Rectal smooth muscle tissue (tissue), 1 donor: Measurements from ENCODE around the gene PRKCD.

Experiments used
- H3K27ac ChIP-seq: one replicate; pipeline ENCODE4 v1.7.0; 2013; ENCODE audit warnings: low read depth, low read length, inconsistent platforms
- H3K27me3 ChIP-seq: one replicate; pipeline ENCODE4 v1.7.0; 2013; ENCODE audit warnings: low read length; ENCODE audit not compliant: control insufficient read depth, insufficient read depth
- H3K36me3 ChIP-seq: one replicate; pipeline ENCODE4 v1.7.0; 2013; ENCODE audit warnings: low read length; ENCODE audit not compliant: control insufficient read depth, insufficient read depth
- H3K4me1 ChIP-seq: one replicate; pipeline ENCODE4 v1.7.0; 2013; ENCODE audit warnings: low read length; ENCODE audit not compliant: control insufficient read depth, insufficient read depth
- H3K4me3 ChIP-seq: one replicate; pipeline ENCODE4 v1.7.0; 2013; ENCODE audit warnings: low read length
- H3K9ac ChIP-seq: one replicate; pipeline ENCODE4 v1.7.0; 2013; ENCODE audit warnings: low read length

The PRKCD gene

DNA sequence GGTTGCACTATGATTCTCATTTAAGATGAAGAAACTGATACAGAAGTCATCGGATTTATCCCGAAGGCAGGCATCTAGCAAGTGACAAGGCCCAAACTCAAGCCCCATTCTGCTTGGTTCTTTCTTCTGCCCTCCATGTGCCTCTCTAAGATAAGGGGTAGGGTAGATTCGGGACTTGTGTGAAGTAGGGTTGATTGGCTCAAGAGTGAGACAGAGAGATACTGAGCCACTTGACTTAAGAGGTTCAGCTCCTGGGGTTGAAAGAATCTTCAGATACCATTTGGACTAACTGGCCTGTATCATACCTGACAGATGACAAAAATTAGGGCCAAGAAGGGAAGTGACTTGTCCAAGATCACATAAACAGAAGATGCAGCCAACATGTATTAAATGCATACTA is 31.7 kb upstream of the PRKCD start:
- Histone ChIP-seq H3K4me1 (peaks cover 10% of the 10 kb centered on the region), H3K27ac (no peak overlapping the region), H3K9ac (peak overlapping the region; percentile 64), H3K27me3 (no peaks in the 10 kb centered on the region), H3K36me3 (peaks cover 10% of the 10 kb centered on the region), H3K4me3 (peak overlapping the region; percentile 83)

DNA sequence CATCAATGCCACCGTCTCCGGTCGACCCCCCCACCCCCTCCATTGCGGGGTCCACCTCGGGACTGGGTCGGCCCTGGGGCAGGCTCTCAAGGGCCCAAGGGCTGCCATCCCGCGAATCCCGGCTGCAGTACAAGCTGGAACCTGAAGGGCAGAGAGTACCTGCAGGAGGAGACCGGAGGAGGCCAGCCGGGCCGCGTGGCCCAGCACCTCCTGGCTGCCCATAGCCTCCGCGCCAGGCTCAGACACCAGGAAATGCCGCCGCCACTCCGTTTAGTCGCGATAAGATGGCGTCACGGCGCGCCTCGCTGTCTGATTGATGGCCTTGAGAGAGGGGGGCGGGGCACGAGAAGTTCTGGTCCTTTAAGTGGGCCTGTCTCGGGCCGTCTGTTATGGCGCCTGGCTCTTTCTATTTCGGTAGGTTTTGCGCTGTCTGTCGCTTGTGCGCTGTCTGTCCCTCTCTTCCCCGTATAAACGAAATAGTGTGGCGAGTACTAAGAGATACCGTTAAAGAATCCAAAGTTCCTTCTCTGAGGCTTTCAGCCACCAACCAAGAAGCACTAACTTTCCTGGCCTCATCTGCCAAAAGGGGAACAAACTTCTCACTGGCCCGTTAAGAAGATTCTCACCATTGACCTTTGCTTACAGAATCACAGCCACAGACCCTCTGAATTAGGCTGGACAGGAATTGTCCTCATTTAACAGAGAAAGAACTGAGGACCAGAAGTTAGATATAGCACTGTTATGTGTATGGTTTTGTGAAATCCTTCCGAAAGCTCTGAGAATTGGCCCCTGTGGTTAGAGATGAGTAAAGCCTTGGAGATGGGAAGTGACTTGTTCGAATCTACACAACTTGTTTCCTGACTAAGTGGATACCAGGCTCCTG is 30.6 kb upstream of the PRKCD start, which contains the start of gene RFT1:
RFT1 (minus strand) TSS at position 257 of the 883 bp plus-strand sequence; CDS start at position 222, 35 bp downstream.
- H3K9ac ChIP-seq: peak within 1 kb of the TSS; percentile 64
- H3K27ac ChIP-seq: peak within 1 kb of the TSS; percentile 88
- peaks cover 3% of the 10 kb centered on the region for H3K36me3 ChIP-seq
- H3K27me3 ChIP-seq: no peaks in the 10 kb centered on the region
- H3K4me3 ChIP-seq: peak within 1 kb of the TSS; percentile 83
- H3K4me1 ChIP-seq: peaks cover 10% of the 10 kb centered on the region

GRCh38 chr3:53131096-53131495 is 29.9 kb upstream of the PRKCD start:
- no peaks in the 10 kb centered on the region for H3K27me3 ChIP-seq
- H3K36me3 ChIP-seq: no peaks in the 10 kb centered on the region
- peak overlapping the region; percentile 88 for H3K27ac ChIP-seq
- H3K4me3 ChIP-seq: peak overlapping the region; percentile 83
- H3K9ac ChIP-seq: peak overlapping the region; percentile 2
- peaks cover 10% of the 10 kb centered on the region for H3K4me1 ChIP-seq

DNA sequence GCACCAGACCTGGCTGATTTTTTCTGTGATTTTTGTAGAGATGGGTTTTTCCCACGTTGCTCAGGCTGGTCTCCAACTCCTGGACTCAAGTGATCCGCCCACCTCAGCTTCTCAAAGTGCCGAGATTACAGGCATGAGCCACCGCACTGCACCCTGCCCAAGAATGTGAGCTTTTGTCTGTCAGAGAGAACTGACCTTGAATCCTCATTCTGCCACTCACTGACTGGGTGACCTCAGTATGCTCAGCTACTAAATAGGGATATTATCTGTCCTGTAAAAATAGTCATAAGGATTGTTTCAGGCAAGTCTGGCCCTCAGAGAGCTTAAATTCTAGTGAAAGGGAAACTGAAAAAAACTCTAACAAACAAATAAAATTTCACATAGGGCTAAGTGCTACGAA is 28.7 kb upstream of the PRKCD start:
- H3K27me3 ChIP-seq: no peaks in the 10 kb centered on the region
- H3K4me3 ChIP-seq: no peak overlapping the region
- no peaks in the 10 kb centered on the region for H3K36me3 ChIP-seq
- no peak overlapping the region for H3K27ac ChIP-seq
- no peak overlapping the region for H3K9ac ChIP-seq
- H3K4me1 ChIP-seq: peaks cover 10% of the 10 kb centered on the region

GRCh38 chr3:53134631-53135232 is 26.3 kb upstream of the PRKCD start:
- Histone ChIP-seq H3K27me3 (no peaks in the 10 kb centered on the region), H3K36me3 (no peaks in the 10 kb centered on the region), H3K9ac (no peak overlapping the region), H3K4me3 (no peak overlapping the region), H3K4me1 (peaks cover 6% of the 10 kb centered on the region), H3K27ac (no peak overlapping the region)

GRCh38 chr3:53137221-53137620 is 23.8 kb upstream of the PRKCD start:
- Histone ChIP-seq H3K27me3 (no peaks in the 10 kb centered on the region), H3K4me1 (no peaks in the 10 kb centered on the region), H3K4me3 (no peak overlapping the region), H3K27ac (no peak overlapping the region), H3K9ac (no peak overlapping the region), H3K36me3 (no peaks in the 10 kb centered on the region)

DNA sequence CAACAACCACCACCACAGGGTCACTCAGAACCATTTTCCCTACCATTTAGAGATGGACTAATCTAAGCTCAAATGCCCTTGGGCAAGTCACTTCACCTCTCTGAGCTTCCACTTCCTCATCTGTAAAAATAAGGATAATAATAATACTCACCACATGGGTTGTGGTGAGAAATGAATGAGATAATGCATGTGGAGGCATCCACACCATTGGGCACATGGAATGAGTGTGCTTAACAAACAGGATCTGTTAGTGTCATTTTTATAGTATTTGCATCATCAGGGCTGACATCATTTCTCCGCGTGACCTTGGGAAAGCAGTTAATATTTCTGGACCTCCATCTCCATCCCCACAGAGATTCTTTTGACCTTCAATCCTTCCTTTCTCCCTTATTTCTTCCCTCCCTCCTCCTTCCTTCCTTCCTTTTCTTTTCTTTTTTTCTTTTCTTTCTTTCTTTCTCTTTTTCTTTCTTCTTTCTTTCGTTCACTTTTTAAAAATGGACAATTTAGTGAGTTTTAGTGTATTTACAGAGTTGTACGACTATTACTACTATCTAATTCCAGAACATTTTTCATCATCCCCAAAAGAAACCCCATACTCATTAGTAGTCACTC is 23.1 kb upstream of the PRKCD start:
- Histone ChIP-seq H3K9ac (no peak overlapping the region), H3K4me1 (no peaks in the 10 kb centered on the region), H3K27ac (no peak overlapping the region), H3K36me3 (no peaks in the 10 kb centered on the region), H3K4me3 (no peak overlapping the region), H3K27me3 (no peaks in the 10 kb centered on the region)

DNA sequence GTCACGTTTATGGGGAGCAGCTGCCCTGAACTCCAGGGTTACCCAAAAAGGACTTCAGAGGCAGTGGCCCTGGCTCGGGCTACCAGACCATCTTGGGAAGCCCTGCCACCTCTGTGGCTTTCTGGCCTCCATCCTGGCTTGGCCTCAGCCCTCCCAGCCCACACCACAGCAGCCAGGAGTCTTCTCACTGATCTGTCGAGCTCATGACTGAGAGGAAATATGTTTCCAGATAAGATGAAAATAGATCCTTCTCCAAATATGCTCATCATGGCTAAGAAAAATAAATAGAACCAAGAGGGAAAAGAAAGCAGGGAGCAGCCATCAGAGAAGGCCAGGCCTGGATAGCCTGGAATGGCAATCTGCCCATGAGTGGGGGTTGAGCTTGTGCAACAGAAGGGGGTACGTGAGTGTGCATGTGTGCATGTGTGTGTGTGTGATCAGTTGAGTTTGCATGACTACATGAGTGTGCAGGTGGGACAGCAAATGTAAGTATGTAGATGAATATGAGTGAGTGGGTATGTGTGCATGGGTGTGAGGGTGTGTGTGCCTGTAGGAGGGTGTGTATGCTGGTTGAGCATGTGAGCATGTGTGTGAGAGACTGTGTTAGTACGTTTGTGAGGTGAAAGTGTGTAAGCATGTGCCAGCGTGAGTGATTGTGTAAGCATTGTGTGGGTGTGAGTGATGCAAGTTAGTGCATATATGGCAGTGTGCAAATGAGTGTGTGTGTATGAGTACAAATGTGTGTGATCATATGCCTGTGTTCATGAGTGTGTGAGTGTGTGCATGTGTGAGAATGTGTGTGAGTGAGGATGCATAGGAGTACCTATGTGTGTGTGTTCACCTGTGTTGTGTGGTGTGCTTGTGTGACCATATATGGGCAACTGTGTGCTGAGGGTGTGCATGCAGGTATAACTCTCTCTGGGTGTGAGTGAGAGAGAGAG is 20.8 kb upstream of the PRKCD start:
- Histone ChIP-seq H3K4me1 (no peaks in the 10 kb centered on the region), H3K27me3 (no peaks in the 10 kb centered on the region), H3K36me3 (no peaks in the 10 kb centered on the region), H3K27ac (no peak overlapping the region), H3K9ac (no peak overlapping the region), H3K4me3 (no peak overlapping the region)

DNA sequence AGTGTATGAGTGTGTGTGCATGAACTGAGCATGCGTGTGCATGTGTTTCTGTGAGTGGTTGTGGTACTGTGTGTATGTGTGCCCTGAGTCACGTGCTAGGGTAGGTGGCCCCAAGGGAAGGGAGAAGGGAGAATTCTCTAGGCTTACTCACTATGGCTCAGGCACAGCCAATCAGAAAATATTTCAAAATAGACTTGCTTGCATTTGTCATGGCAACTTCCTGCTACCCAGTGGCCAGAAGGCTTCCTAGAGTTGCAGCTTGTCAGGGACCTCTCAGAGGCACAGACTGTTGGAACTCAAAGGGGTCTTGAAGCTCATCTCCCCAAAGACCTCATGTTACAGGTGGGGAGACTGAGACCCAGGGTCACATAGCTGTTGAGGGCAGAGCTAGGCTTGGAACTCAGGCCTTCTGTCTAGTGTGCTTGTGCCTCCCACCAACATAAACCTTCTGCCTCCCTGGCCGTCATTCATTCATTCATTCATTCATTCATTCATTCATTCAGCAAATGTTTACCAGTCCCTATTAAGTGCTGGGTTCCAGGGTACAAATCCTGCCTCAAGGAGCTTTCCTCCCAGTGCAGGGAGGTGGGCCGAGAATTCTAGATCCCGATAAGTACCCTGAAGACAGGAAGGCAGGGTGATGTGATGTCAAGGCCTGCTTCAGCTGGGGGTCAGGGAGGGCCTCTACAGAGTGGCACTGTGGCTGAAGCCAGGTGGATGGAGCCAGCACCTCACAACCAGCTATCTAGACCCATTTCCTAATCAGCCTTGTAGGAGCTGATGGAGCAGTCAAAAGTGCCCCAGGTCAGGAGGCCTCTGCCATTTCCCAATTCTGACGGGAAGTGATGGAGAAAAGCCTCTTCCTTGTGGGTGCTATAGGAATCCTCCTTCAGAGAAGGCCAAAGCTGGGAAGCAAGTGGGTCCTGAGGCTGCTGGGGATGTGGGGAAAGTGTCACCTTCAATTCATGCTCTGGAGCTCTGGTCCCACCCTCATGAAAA is 19.9 kb upstream of the PRKCD start:
- no peaks in the 10 kb centered on the region for H3K27me3 ChIP-seq
- H3K4me1 ChIP-seq: no peaks in the 10 kb centered on the region
- no peak overlapping the region for H3K9ac ChIP-seq
- H3K4me3 ChIP-seq: no peak overlapping the region
- no peaks in the 10 kb centered on the region for H3K36me3 ChIP-seq
- H3K27ac ChIP-seq: no peak overlapping the region

DNA sequence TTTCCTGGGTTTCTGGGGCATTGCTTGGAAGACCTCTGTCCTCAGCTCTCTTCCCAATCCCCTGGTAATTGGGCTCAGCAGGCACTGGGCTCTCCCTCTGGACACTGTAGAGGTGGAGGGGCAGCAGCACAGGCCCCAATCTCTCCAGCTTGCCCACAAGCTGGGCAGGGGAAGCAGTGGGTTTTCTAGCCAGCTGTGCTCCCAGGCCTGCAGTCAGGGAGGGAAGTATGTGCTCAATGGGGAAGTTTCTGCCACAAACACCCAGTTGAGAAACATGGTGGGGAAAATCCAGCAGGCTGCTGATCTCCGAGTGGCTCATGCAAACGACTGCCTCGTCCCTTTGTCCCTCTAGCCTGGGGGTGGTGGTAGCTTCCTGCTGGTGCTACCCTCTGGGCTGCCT is 18.0 kb upstream of the PRKCD start:
- Histone ChIP-seq H3K36me3 (no peaks in the 10 kb centered on the region), H3K4me3 (no peak overlapping the region)

DNA sequence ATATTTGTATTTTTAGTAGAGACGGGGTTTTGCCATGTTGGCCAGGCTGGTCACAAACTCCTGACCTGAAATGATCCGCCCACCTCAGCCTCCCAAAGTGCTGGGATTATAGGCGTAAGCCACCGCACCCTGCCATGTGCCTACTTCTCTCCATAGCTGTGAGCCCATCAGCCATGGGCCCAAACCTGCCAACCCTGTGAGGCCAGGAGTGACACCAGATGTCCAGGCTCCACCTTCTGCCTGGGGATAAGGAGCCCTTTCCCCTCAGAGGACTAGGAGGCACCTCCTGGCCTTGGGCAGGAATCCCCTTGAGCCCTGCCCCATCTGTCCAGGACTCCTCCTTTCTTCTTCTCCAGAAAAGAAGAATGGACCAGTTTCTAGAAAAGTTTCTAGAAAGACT is 16.6 kb upstream of the PRKCD start:
- H3K27ac ChIP-seq: no peak overlapping the region
- H3K4me1 ChIP-seq: no peaks in the 10 kb centered on the region
- H3K27me3 ChIP-seq: no peaks in the 10 kb centered on the region
- no peak overlapping the region for H3K4me3 ChIP-seq
- H3K9ac ChIP-seq: no peak overlapping the region
- H3K36me3 ChIP-seq: no peaks in the 10 kb centered on the region

More for the DNA sequence above, 18.0 kb upstream of the PRKCD start:
- Histone ChIP-seq H3K27ac (no peak overlapping the region), H3K27me3 (no peaks in the 10 kb centered on the region), H3K9ac (no peak overlapping the region), H3K4me1 (no peaks in the 10 kb centered on the region)
